HCT116 (cell line): ENCODE data around the gene NOTUM.

Source experiments
- CEBPB ChIP-seq: IDR thresholded peaks from 2 replicates; pipeline ENCODE4 v1.6.1; 2012; ENCODE audit warnings: low read depth
- EGR1 ChIP-seq: IDR thresholded peaks from 2 replicates; pipeline ENCODE4 v1.6.1; 2012; ENCODE audit warnings: low read depth
- EZH2 ChIP-seq: fragments of 200-600 bp; sonication (generic); IDR thresholded peaks from 2 replicates; pipeline ENCODE4 v1.6.1; 2017; ENCODE audit warnings: antibody characterized with exemption, mixed run types
- POLR2A ChIP-seq: IDR thresholded peaks from 2 replicates; pipeline ENCODE4 v1.7.0; 2011; ENCODE audit warnings: borderline replicate concordance; ENCODE audit not compliant: insufficient read depth, insufficient read length; ENCODE audit errors: extremely low read depth
- RAD21 ChIP-seq: IDR thresholded peaks from 2 replicates; pipeline ENCODE4 v1.6.1; 2012; ENCODE audit warnings: low read depth, mild to moderate bottlenecking
- SRF ChIP-seq: IDR thresholded peaks from 2 replicates; pipeline ENCODE4 v1.6.1; 2012; ENCODE audit warnings: low read depth
- TCF7L2 ChIP-seq: IDR thresholded peaks from 2 replicates; pipeline ENCODE4 v1.7.0; 2011; ENCODE audit warnings: borderline replicate concordance, inconsistent platforms; ENCODE audit not compliant: insufficient read depth, insufficient read length; ENCODE audit errors: extremely low read depth
- ZNF274 ChIP-seq: fragments of 200-500 bp; sonication (Bioruptor generic); IDR thresholded peaks from 2 replicates; pipeline ENCODE4 v1.6.1; 2014; ENCODE audit warnings: mild to moderate bottlenecking, low read depth, low read length, inconsistent platforms
- TF ChIP-seq, protein P1 (sequence below), 3 experiments: fragments of 200-600 bp in 1 of 3; sonication (generic) in 1 of 3; IDR thresholded peaks in 2 of 3; conservative IDR thresholded peaks in 1 of 3; 2 replicates each; pipeline ENCODE4 v1.5.1; 2012 to 2017; ENCODE audit warnings: low read depth in 2 of 3, low read length in 2 of 3, antibody characterized with exemption in 1 of 3, borderline replicate concordance in 1 of 3, control low read depth in 1 of 3, mild to moderate bottlenecking in 1 of 3, mixed read lengths in 1 of 3, mixed run types in 1 of 3, moderate library complexity in 1 of 3; ENCODE audit not compliant: insufficient read depth in 1 of 3
- TF ChIP-seq, protein P2 (sequence below): IDR thresholded peaks from 2 replicates; pipeline ENCODE4 v1.6.1; 2012

DNA sequence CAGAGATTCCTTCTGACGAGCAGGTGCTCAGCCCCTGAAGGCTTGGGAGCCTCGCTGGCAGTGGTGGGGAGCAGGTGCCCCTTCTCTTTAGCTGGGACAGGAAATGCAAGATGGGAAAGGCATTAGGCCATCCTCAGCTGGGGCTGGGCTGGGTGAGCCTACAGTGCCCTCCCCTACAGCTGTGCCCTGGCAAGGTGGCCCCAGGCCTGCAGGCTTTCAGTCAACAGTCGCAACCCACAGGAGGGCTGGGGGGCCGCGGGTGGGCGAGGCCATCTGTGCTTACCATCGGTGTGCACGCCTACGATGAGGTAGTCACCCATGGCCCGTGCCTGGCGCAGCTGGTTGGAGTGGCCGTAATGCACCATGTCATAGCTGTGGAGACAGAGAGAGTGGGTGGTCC is 51.8 kb downstream of the NOTUM start:
- no peak for TF ChIP-seq POLR2A
- no peak for TF ChIP-seq ZNF274
- TF ChIP-seq, protein P1, sequence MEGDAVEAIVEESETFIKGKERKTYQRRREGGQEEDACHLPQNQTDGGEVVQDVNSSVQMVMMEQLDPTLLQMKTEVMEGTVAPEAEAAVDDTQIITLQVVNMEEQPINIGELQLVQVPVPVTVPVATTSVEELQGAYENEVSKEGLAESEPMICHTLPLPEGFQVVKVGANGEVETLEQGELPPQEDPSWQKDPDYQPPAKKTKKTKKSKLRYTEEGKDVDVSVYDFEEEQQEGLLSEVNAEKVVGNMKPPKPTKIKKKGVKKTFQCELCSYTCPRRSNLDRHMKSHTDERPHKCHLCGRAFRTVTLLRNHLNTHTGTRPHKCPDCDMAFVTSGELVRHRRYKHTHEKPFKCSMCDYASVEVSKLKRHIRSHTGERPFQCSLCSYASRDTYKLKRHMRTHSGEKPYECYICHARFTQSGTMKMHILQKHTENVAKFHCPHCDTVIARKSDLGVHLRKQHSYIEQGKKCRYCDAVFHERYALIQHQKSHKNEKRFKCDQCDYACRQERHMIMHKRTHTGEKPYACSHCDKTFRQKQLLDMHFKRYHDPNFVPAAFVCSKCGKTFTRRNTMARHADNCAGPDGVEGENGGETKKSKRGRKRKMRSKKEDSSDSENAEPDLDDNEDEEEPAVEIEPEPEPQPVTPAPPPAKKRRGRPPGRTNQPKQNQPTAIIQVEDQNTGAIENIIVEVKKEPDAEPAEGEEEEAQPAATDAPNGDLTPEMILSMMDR (IDR thresholded peaks at IDR 0.05 in 2 of 3, conservative IDR thresholded peaks at IDR 0.05 in 1 of 3; ENCODE audit: borderline replicate concordance in 1 of 3, insufficient read depth in 1 of 3, low read depth in 2 of 3, low read length in 2 of 3), result no peak
- TF ChIP-seq EGR1, result no peak
- TF ChIP-seq CEBPB, result no peak
- no peak for TF ChIP-seq RAD21
- no peak for TF ChIP-seq EZH2
- TF ChIP-seq, protein P2, sequence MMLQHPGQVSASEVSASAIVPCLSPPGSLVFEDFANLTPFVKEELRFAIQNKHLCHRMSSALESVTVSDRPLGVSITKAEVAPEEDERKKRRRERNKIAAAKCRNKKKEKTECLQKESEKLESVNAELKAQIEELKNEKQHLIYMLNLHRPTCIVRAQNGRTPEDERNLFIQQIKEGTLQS, result no peak
- TF ChIP-seq SRF, result no peak
- TF ChIP-seq TCF7L2, result no peak
